ENCODE results near the gene ZNF862.

The ZNF862 gene

GRCh38 chr7:149854611-149855360, 16.6 kb downstream of the ZNF862 start:
- H3K4me3 ChIP-seq (ENCODE audit: insufficient read depth, low read depth, low read length): no peak overlapping the region
- no peaks in the 10 kb centered on the region for H3K36me3 ChIP-seq (ENCODE audit: control insufficient read depth, insufficient read depth, low read length)
- H3K27me3 ChIP-seq (ENCODE audit: control insufficient read depth, insufficient read depth, low read length, poor library complexity, severe bottlenecking): no peaks in the 10 kb centered on the region
- H3K9me3 ChIP-seq (ENCODE audit: control insufficient read depth, low read length): no peaks in the 10 kb centered on the region
- peak overlapping the region; percentile 13 for H3K27ac ChIP-seq (ENCODE audit: insufficient read depth, low read depth, low read length, poor library complexity, severe bottlenecking)
- WGBS, 2 experiments: 30% methylated on average over 12 to 13 of the region's 13 CpGs
- H3K4me1 ChIP-seq (ENCODE audit: control insufficient read depth, insufficient read depth, low read length): peaks cover 20% of the 10 kb centered on the region

GRCh38 chr7:149855361-149856305, 17.5 kb downstream of the ZNF862 start:
- Histone ChIP-seq H3K27me3 (ENCODE audit: control insufficient read depth, insufficient read depth, low read length, poor library complexity, severe bottlenecking) (no peaks in the 10 kb centered on the region), H3K4me1 (ENCODE audit: control insufficient read depth, insufficient read depth, low read length) (peaks cover 16% of the 10 kb centered on the region), H3K4me3 (ENCODE audit: insufficient read depth, low read depth, low read length) (no peak overlapping the region), H3K9me3 (ENCODE audit: control insufficient read depth, low read length) (no peaks in the 10 kb centered on the region), H3K36me3 (ENCODE audit: control insufficient read depth, insufficient read depth, low read length) (no peaks in the 10 kb centered on the region), H3K27ac (ENCODE audit: insufficient read depth, low read depth, low read length, poor library complexity, severe bottlenecking) (no peak overlapping the region)
- 80 to 85% methylated on average over 16 of the region's 16 CpGs for WGBS, 2 experiments

GRCh38 chr7:149856583-149856982, 18.4 kb downstream of the ZNF862 start:
- H3K27ac ChIP-seq (ENCODE audit: insufficient read depth, low read depth, low read length, poor library complexity, severe bottlenecking): no peak overlapping the region
- H3K9me3 ChIP-seq (ENCODE audit: control insufficient read depth, low read length): no peaks in the 10 kb centered on the region
- H3K27me3 ChIP-seq (ENCODE audit: control insufficient read depth, insufficient read depth, low read length, poor library complexity, severe bottlenecking): no peaks in the 10 kb centered on the region
- no peak overlapping the region for H3K4me3 ChIP-seq (ENCODE audit: insufficient read depth, low read depth, low read length)
- no peaks in the 10 kb centered on the region for H3K36me3 ChIP-seq (ENCODE audit: control insufficient read depth, insufficient read depth, low read length)
- peaks cover 16% of the 10 kb centered on the region for H3K4me1 ChIP-seq (ENCODE audit: control insufficient read depth, insufficient read depth, low read length)
- 90 to 91% methylated on average over 7 to 8 of the region's 8 CpGs for WGBS, 2 experiments

DNA sequence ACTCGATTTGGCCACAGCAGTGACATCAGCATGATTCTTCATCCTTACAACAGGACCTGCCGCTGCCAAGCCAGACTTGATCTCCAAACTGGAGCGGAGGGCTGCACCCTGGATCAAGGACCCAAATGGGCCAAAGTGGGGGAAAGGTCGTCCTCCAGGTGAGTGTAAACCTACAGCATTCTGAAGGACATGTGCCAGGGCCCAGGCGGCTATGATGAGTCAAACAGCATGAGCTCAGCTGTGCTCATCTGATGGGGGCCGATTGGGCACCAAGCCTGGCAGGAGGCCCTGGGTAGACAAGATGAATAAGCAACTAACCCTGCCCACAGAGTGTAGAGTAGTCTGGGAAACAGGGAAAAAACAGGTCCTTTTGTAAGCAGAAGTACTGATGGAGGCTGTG, 21.2 kb downstream of the ZNF862 start:
- WGBS, 2 experiments: 90 to 91% methylated on average over 6 of the region's 6 CpGs
- peaks cover 15% of the 10 kb centered on the region for H3K4me1 ChIP-seq (ENCODE audit: control insufficient read depth, insufficient read depth, low read length)
- H3K4me3 ChIP-seq (ENCODE audit: insufficient read depth, low read depth, low read length): no peak overlapping the region
- H3K27ac ChIP-seq (ENCODE audit: insufficient read depth, low read depth, low read length, poor library complexity, severe bottlenecking): no peak overlapping the region
- no peaks in the 10 kb centered on the region for H3K27me3 ChIP-seq (ENCODE audit: control insufficient read depth, insufficient read depth, low read length, poor library complexity, severe bottlenecking)
- peaks cover 3% of the 10 kb centered on the region for H3K36me3 ChIP-seq (ENCODE audit: control insufficient read depth, insufficient read depth, low read length)
- no peaks in the 10 kb centered on the region for H3K9me3 ChIP-seq (ENCODE audit: control insufficient read depth, low read length)

DNA sequence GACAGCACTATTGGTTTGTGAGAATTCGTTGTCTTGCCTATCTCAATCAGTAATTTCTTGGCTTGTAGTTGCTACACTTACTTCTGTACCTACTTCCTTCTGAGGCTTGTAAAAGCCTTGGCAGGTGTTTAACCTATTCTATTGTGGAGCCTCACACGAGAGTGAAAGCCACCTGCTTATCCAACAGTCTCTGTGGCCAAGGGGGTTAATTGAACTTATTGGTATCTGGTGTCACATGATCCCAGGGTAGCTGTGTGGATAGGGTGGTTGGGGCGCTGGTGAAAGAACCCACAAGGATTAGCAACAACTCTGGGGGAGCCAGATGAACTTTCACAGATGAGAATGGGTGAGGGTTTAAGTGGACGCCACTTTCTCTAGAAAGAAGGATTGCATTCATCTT, 21.7 kb downstream of the ZNF862 start:
- 93 to 94% methylated on average over 4 of the region's 4 CpGs for WGBS, 2 experiments
- Histone ChIP-seq H3K9me3 (ENCODE audit: control insufficient read depth, low read length) (no peaks in the 10 kb centered on the region), H3K36me3 (ENCODE audit: control insufficient read depth, insufficient read depth, low read length) (peaks cover 3% of the 10 kb centered on the region), H3K27me3 (ENCODE audit: control insufficient read depth, insufficient read depth, low read length, poor library complexity, severe bottlenecking) (no peaks in the 10 kb centered on the region), H3K27ac (ENCODE audit: insufficient read depth, low read depth, low read length, poor library complexity, severe bottlenecking) (no peak overlapping the region), H3K4me3 (ENCODE audit: insufficient read depth, low read depth, low read length) (no peak overlapping the region), H3K4me1 (ENCODE audit: control insufficient read depth, insufficient read depth, low read length) (peaks cover 10% of the 10 kb centered on the region)

DNA sequence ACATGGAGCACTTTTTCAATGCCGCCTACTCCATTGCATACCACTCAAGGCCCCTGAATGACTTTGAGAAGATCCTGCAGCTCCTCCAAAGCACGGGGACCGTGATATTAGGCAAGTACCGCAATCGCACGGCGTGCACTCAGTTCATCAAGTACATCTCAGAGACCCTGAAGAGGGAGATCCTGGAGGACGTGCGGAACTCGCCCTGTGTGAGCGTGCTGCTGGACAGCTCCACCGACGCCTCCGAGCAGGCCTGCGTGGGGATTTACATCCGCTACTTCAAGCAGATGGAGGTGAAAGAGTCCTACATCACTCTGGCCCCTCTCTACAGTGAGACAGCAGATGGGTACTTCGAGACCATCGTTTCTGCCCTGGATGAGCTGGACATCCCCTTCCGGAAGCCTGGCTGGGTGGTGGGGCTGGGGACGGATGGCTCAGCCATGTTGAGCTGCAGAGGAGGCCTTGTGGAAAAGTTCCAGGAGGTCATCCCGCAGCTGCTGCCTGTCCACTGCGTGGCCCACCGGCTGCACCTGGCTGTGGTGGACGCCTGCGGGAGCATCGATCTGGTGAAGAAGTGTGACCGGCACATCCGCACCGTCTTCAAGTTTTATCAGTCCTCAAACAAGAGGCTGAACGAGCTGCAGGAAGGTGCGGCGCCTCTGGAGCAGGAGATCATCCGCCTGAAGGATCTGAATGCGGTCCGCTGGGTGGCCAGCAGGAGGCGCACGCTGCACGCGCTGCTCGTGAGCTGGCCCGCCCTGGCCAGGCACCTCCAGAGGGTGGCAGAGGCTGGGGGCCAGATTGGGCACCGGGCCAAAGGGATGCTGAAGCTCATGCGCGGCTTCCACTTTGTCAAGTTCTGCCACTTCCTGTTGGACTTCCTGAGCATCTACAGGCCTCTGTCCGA, 22.9 kb downstream of the ZNF862 start:
- H3K4me1 ChIP-seq (ENCODE audit: control insufficient read depth, insufficient read depth, low read length): no peaks in the 10 kb centered on the region
- 86% methylated on average over 45 of the region's 45 CpGs for WGBS, 2 experiments
- no peak overlapping the region for H3K4me3 ChIP-seq (ENCODE audit: insufficient read depth, low read depth, low read length)
- H3K27ac ChIP-seq (ENCODE audit: insufficient read depth, low read depth, low read length, poor library complexity, severe bottlenecking): no peak overlapping the region
- peaks cover 3% of the 10 kb centered on the region for H3K36me3 ChIP-seq (ENCODE audit: control insufficient read depth, insufficient read depth, low read length)
- no peaks in the 10 kb centered on the region for H3K9me3 ChIP-seq (ENCODE audit: control insufficient read depth, low read length)
- no peaks in the 10 kb centered on the region for H3K27me3 ChIP-seq (ENCODE audit: control insufficient read depth, insufficient read depth, low read length, poor library complexity, severe bottlenecking)

DNA sequence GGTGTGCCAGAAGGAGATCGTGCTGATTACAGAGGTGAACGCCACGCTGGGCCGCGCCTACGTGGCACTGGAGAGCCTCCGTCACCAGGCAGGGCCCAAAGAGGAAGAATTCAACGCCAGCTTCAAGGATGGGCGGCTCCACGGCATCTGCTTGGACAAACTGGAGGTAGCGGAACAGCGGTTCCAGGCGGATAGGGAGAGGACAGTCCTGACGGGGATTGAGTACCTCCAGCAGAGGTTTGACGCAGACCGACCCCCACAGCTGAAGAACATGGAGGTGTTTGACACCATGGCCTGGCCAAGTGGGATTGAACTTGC, 23.5 kb downstream of the ZNF862 start:
- H3K27ac ChIP-seq (ENCODE audit: insufficient read depth, low read depth, low read length, poor library complexity, severe bottlenecking): no peak overlapping the region
- 96% methylated on average over 16 of the region's 16 CpGs for WGBS, 2 experiments
- no peak overlapping the region for H3K4me3 ChIP-seq (ENCODE audit: insufficient read depth, low read depth, low read length)
- H3K36me3 ChIP-seq (ENCODE audit: control insufficient read depth, insufficient read depth, low read length): peaks cover 3% of the 10 kb centered on the region
- H3K9me3 ChIP-seq (ENCODE audit: control insufficient read depth, low read length): no peaks in the 10 kb centered on the region
- no peaks in the 10 kb centered on the region for H3K4me1 ChIP-seq (ENCODE audit: control insufficient read depth, insufficient read depth, low read length)
- no peaks in the 10 kb centered on the region for H3K27me3 ChIP-seq (ENCODE audit: control insufficient read depth, insufficient read depth, low read length, poor library complexity, severe bottlenecking)

- 93 to 97% methylated on average over 18 of the region's 18 CpGs for WGBS, 2 experiments
These were observed 24.0 kb downstream of the ZNF862 start for GRCh38 chr7:149862156-149862555.

GRCh38 chr7:149863500-149863899, 25.3 kb downstream of the ZNF862 start:
- Histone ChIP-seq H3K27me3 (ENCODE audit: control insufficient read depth, insufficient read depth, low read length, poor library complexity, severe bottlenecking) (no peaks in the 10 kb centered on the region), H3K4me1 (ENCODE audit: control insufficient read depth, insufficient read depth, low read length) (no peaks in the 10 kb centered on the region), H3K9me3 (ENCODE audit: control insufficient read depth, low read length) (no peaks in the 10 kb centered on the region), H3K27ac (ENCODE audit: insufficient read depth, low read depth, low read length, poor library complexity, severe bottlenecking) (no peak overlapping the region), H3K4me3 (ENCODE audit: insufficient read depth, low read depth, low read length) (no peak overlapping the region), H3K36me3 (ENCODE audit: control insufficient read depth, insufficient read depth, low read length) (peaks cover 3% of the 10 kb centered on the region)
- WGBS, 2 experiments: 93 to 95% methylated on average over 4 of the region's 4 CpGs

More at GRCh38 chr7:149862156-149862555, 24.0 kb downstream of the ZNF862 start:
- Histone ChIP-seq H3K27ac (ENCODE audit: insufficient read depth, low read depth, low read length, poor library complexity, severe bottlenecking) (no peak overlapping the region), H3K4me1 (ENCODE audit: control insufficient read depth, insufficient read depth, low read length) (no peaks in the 10 kb centered on the region), H3K27me3 (ENCODE audit: control insufficient read depth, insufficient read depth, low read length, poor library complexity, severe bottlenecking) (no peaks in the 10 kb centered on the region), H3K36me3 (ENCODE audit: control insufficient read depth, insufficient read depth, low read length) (peaks cover 3% of the 10 kb centered on the region), H3K4me3 (ENCODE audit: insufficient read depth, low read depth, low read length) (no peak overlapping the region), H3K9me3 (ENCODE audit: control insufficient read depth, low read length) (no peaks in the 10 kb centered on the region)

Measured in ectodermal cell (in vitro differentiated cells).